HEK293 (cell line): ENCODE results near the gene DPYSL3.

Source experiments
- CTCF ChIA-PET: fragments of 350-600 bp; formaldehyde crosslinking; extraction: SDS; loops from one replicate; lab custom pipeline; 2021; ENCODE audit warnings: antibody characterized with exemption; lab: Yijun Ruan, JAX
- POLR2A ChIA-PET: fragments of 300-600 bp; formaldehyde crosslinking; extraction: SDS; loops from one replicate; lab custom pipeline; 2020; ENCODE audit warnings: antibody characterized with exemption, inconsistent platforms; lab: Yijun Ruan, JAX
- H3K27ac ChIP-seq: fragments of 200-500 bp; sonication (Bioruptor generic); 2 replicates; pipeline ENCODE4 v1.5.1; 2014; ENCODE audit warnings: low read depth, low read length, control low read depth, inconsistent platforms; ENCODE audit errors: extremely low read depth
- H3K36me3 ChIP-seq, 2 experiments: fragments of 200-500 bp in 1 of 2; sonication (Bioruptor generic) in 1 of 2; 1 replicate in 1 of 2; 2 replicates in 1 of 2; pipeline ENCODE4 v1.5.1; 2014 to 2017; ENCODE audit warnings: inconsistent platforms in 2 of 2, low read length in 2 of 2; ENCODE audit not compliant: control insufficient read depth in 2 of 2, insufficient read depth in 1 of 2
- H3K4me1 ChIP-seq: fragments of 200-500 bp; sonication (Bioruptor generic); 2 replicates; pipeline ENCODE4 v1.5.1; 2014; ENCODE audit warnings: mild to moderate bottlenecking, low read length, inconsistent platforms; ENCODE audit not compliant: control insufficient read depth, insufficient read depth
- H3K4me3 ChIP-seq: 2 replicates; pipeline ENCODE4 v1.5.1; 2011; ENCODE audit warnings: low read depth, mild to moderate bottlenecking, control low read depth, low read length, moderate library complexity
- H3K9me3 ChIP-seq: fragments of 200-500 bp; sonication (Bioruptor generic); 2 replicates; pipeline ENCODE4 v1.5.1; 2014; ENCODE audit warnings: low read depth, low read length, inconsistent platforms; ENCODE audit not compliant: control insufficient read depth, insufficient read depth
- AEBP2 ChIP-seq: fragments of 450-650 bp; formaldehyde crosslinking; IDR thresholded peaks from 2 replicates; pipeline ENCODE4 v1.5.1; 2016; ENCODE audit warnings: missing biosample characterization, missing genetic modification characterization, borderline replicate concordance
- GLI4 ChIP-seq: fragments of 450-650 bp; formaldehyde crosslinking; IDR thresholded peaks from 2 replicates; pipeline ENCODE4 v1.5.1; 2016; ENCODE audit warnings: missing biosample characterization, missing genetic modification characterization
- HOXA7 ChIP-seq: sonication (generic); formaldehyde crosslinking; IDR thresholded peaks from 2 replicates; pipeline ENCODE4 v1.8.1; 2022; ENCODE audit warnings: missing genetic modification reagents, borderline replicate concordance
- HOXC10 ChIP-seq: sonication (generic); formaldehyde crosslinking; IDR thresholded peaks from 2 replicates; pipeline ENCODE4 v1.8.1; 2023; ENCODE audit warnings: mild to moderate bottlenecking, missing genetic modification reagents
- KLF16 ChIP-seq: fragments of 450-650 bp; formaldehyde crosslinking; IDR thresholded peaks from 2 replicates; pipeline ENCODE4 v1.5.1; 2017; ENCODE audit warnings: missing biosample characterization, missing genetic modification characterization
- KLF7 ChIP-seq: fragments of 450-650 bp; formaldehyde crosslinking; IDR thresholded peaks from 2 replicates; pipeline ENCODE4 v1.5.1; 2016; ENCODE audit warnings: missing biosample characterization, missing genetic modification characterization, borderline replicate concordance
- KLF9 ChIP-seq: fragments of 450-650 bp; formaldehyde crosslinking; IDR thresholded peaks from 2 replicates; pipeline ENCODE4 v1.5.1; 2016; ENCODE audit warnings: missing biosample characterization, missing genetic modification characterization, low read depth
- MZF1 ChIP-seq: fragments of 450-650 bp; formaldehyde crosslinking; IDR thresholded peaks from 2 replicates; pipeline ENCODE4 v1.5.1; 2017; ENCODE audit warnings: missing biosample characterization, missing genetic modification characterization, borderline replicate concordance
- OSR2 ChIP-seq: fragments of 450-650 bp; formaldehyde crosslinking; IDR thresholded peaks from 2 replicates; pipeline ENCODE4 v1.5.1; 2016; ENCODE audit warnings: missing biosample characterization, missing genetic modification characterization
- REPIN1 ChIP-seq: fragments of 450-650 bp; formaldehyde crosslinking; IDR thresholded peaks from 2 replicates; pipeline ENCODE4 v1.5.1; 2017; ENCODE audit warnings: missing biosample characterization, missing genetic modification characterization, low read depth
- SP3 ChIP-seq: fragments of 450-650 bp; formaldehyde crosslinking; IDR thresholded peaks from 2 replicates; pipeline ENCODE4 v1.5.1; 2016; ENCODE audit warnings: missing biosample characterization, missing genetic modification characterization
- TRIM28 ChIP-seq: IDR thresholded peaks from 2 replicates; pipeline ENCODE4 v1.6.1; 2011; ENCODE audit warnings: low read length, control low read depth, borderline replicate concordance
- ZBTB48 ChIP-seq: fragments of 450-650 bp; formaldehyde crosslinking; IDR thresholded peaks from 2 replicates; pipeline ENCODE4 v1.5.1; 2016; ENCODE audit warnings: missing biosample characterization, missing genetic modification characterization
- ZNF214 ChIP-seq: fragments of 450-650 bp; formaldehyde crosslinking; IDR thresholded peaks from 2 replicates; pipeline ENCODE4 v1.5.1; 2017; ENCODE audit warnings: missing biosample characterization, mild to moderate bottlenecking, missing genetic modification characterization, borderline replicate concordance
- ZNF248 ChIP-seq: fragments of 450-650 bp; formaldehyde crosslinking; IDR thresholded peaks from 2 replicates; pipeline ENCODE4 v1.5.1; 2017; ENCODE audit warnings: missing biosample characterization, missing genetic modification characterization
- ZNF391 ChIP-seq: fragments of 450-650 bp; formaldehyde crosslinking; IDR thresholded peaks from 2 replicates; pipeline ENCODE4 v1.5.1; 2016; ENCODE audit warnings: low read depth, missing biosample characterization, missing genetic modification characterization, borderline replicate concordance
- ZNF394 ChIP-seq: fragments of 450-650 bp; formaldehyde crosslinking; IDR thresholded peaks from 2 replicates; pipeline ENCODE4 v1.5.1; 2016; ENCODE audit warnings: missing biosample characterization, missing genetic modification characterization, mild to moderate bottlenecking, moderate library complexity, borderline replicate concordance
- ZNF404 ChIP-seq: fragments of 450-650 bp; formaldehyde crosslinking; IDR thresholded peaks from 2 replicates; pipeline ENCODE4 v1.5.1; 2017; ENCODE audit warnings: missing biosample characterization, missing genetic modification characterization
- ZNF433 ChIP-seq: fragments of 450-650 bp; formaldehyde crosslinking; IDR thresholded peaks from 2 replicates; pipeline ENCODE4 v1.5.1; 2016; ENCODE audit warnings: missing biosample characterization, missing genetic modification characterization, low read depth
- ZNF488 ChIP-seq: fragments of 450-650 bp; formaldehyde crosslinking; IDR thresholded peaks from 2 replicates; pipeline ENCODE4 v1.5.1; 2016; ENCODE audit warnings: missing biosample characterization, missing genetic modification characterization
- ZNF514 ChIP-seq: fragments of 450-650 bp; formaldehyde crosslinking; IDR thresholded peaks from 2 replicates; pipeline ENCODE4 v1.5.1; 2016; ENCODE audit warnings: missing biosample characterization, missing genetic modification characterization
- ZNF549 ChIP-seq: fragments of 450-650 bp; IDR thresholded peaks from 2 replicates; pipeline ENCODE4 v1.5.1; 2018; ENCODE audit warnings: missing biosample characterization, missing genetic modification characterization, mild to moderate bottlenecking, inconsistent platforms, moderate library complexity
- ZNF692 ChIP-seq: fragments of 450-650 bp; formaldehyde crosslinking; IDR thresholded peaks from 2 replicates; pipeline ENCODE4 v1.5.1; 2016; ENCODE audit warnings: missing biosample characterization, missing genetic modification characterization
- ZNF792 ChIP-seq: fragments of 450-650 bp; formaldehyde crosslinking; IDR thresholded peaks from 2 replicates; pipeline ENCODE4 v1.5.1; 2016; ENCODE audit warnings: missing biosample characterization, missing genetic modification characterization
- ZSCAN4 ChIP-seq: fragments of 450-650 bp; formaldehyde crosslinking; IDR thresholded peaks from 2 replicates; pipeline ENCODE4 v1.5.1; 2017; ENCODE audit warnings: missing biosample characterization, missing genetic modification characterization

Gene DPYSL3

GRCh38 chr5:147547730-147548129 is 37.9 kb upstream of the DPYSL3 start:
- no peak overlapping the region for H3K27ac ChIP-seq
- TF ChIP-seq ZNF404 (tag by site-specific recombination), result no peak
- TF ChIP-seq ZNF792 (tag by site-specific recombination), result no peak
- TF ChIP-seq KLF7 (tag by site-specific recombination), result no peak
- TF ChIP-seq REPIN1 (tag by site-specific recombination), result no peak
- no peak for TF ChIP-seq ZNF549 (tag by site-specific recombination)
- TF ChIP-seq HOXA7 (CRISPR knock-in tag), result no peak
- TF ChIP-seq ZNF248 (tag by site-specific recombination), result no peak
- no peak for TF ChIP-seq AEBP2 (tag by site-specific recombination)
- TF ChIP-seq ZNF214, result no peak
- no peak for TF ChIP-seq KLF16 (tag by site-specific recombination)
- no peak for TF ChIP-seq ZNF514 (tag by site-specific recombination)
- TF ChIP-seq ZNF433, result no peak
- TF ChIP-seq HOXC10 (CRISPR knock-in tag), result no peak
- no peak for TF ChIP-seq OSR2
- TF ChIP-seq, all 188 proteins: peak for 0
- POLR2A ChIA-PET, result no interaction called here
- no peaks in the 10 kb centered on the region for H3K9me3 ChIP-seq
- H3K36me3 ChIP-seq, result no peaks in the 10 kb centered on the region
- no peak overlapping the region for H3K4me3 ChIP-seq
- CTCF ChIA-PET, result interaction anchor here (1.0 to 1.4 kb wide), 2 partner anchors 10 to 12 kb away, joined by 3 to 4 read pairs; no protein-coding TSS in a partner anchor
- H3K4me1 ChIP-seq, result no peaks in the 10 kb centered on the region

- ChIA-PET POLR2A (no interaction called here), CTCF (no interaction called here)
- Histone ChIP-seq H3K27ac (no peak overlapping the region), H3K4me1 (no peaks in the 10 kb centered on the region), H3K9me3 (no peaks in the 10 kb centered on the region), H3K36me3 (no peaks in the 10 kb centered on the region), H3K4me3 (no peak overlapping the region)
- TF ChIP-seq TRIM28 (no peak), ZNF692 (tag by site-specific recombination) (no peak), GLI4 (tag by site-specific recombination) (no peak), REPIN1 (tag by site-specific recombination) (no peak), SP3 (tag by site-specific recombination) (no peak), ZNF394 (no peak), ZSCAN4 (tag by site-specific recombination) (no peak), ZBTB48 (tag by site-specific recombination) (no peak), KLF9 (tag by site-specific recombination) (no peak), MZF1 (tag by site-specific recombination) (no peak), ZNF433 (no peak), ZNF391 (tag by site-specific recombination) (no peak), ZNF488 (tag by site-specific recombination) (no peak)
These were observed 34.7 kb upstream of the DPYSL3 start for GRCh38 chr5:147544556-147544955.
